ENCODE results near the gene LHFPL3.

Gene LHFPL3

DNA sequence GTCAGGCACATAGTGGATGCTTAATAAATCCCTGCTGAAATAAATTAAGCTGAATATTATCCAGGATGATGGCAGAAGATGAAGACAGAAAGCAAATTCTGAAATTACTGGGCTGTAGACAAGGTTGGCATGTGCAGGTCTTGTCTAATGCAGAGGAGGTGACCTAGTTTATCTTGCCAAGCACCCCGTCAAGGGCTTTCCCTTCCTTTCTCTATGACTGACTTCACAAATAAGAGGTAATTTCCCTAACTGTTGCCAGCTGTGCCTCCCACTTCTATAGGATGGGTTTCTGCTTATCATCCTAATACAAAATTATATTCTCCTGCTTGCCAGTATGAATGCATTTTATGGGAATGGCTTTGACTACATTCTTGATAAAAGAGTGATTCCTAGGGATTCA lies 38.0 kb downstream of the LHFPL3 start:
- Histone ChIP-seq H3K27ac (ENCODE audit: low read length) (no peak overlapping the region), H4K20me1 (ENCODE audit: insufficient read depth, low read length) (no peaks in the 10 kb centered on the region), H3K79me2 (ENCODE audit: insufficient read depth, low read length) (no peaks in the 10 kb centered on the region), H3K36me3 (ENCODE audit: insufficient read depth, low read length) (no peaks in the 10 kb centered on the region), H3K27me3 (ENCODE audit: insufficient read depth, low read length, poor library complexity) (peaks cover 8% of the 10 kb centered on the region), H3K4me3 (ENCODE audit: low read depth in 1 of 2, low read length in 2 of 2) (no peak overlapping the region), H2AFZ (ENCODE audit: low read depth, low read length) (no peak overlapping the region), H3K4me2 (ENCODE audit: insufficient read depth, low read length) (no peak overlapping the region), H3K4me1 (ENCODE audit: insufficient read depth, low read length) (no peaks in the 10 kb centered on the region), H3K9me3 (ENCODE audit: insufficient read depth, low read length, severe bottlenecking) (no peaks in the 10 kb centered on the region), H3K9ac (ENCODE audit: low read depth, low read length) (no peak overlapping the region)
- TF ChIP-seq, protein P1, sequence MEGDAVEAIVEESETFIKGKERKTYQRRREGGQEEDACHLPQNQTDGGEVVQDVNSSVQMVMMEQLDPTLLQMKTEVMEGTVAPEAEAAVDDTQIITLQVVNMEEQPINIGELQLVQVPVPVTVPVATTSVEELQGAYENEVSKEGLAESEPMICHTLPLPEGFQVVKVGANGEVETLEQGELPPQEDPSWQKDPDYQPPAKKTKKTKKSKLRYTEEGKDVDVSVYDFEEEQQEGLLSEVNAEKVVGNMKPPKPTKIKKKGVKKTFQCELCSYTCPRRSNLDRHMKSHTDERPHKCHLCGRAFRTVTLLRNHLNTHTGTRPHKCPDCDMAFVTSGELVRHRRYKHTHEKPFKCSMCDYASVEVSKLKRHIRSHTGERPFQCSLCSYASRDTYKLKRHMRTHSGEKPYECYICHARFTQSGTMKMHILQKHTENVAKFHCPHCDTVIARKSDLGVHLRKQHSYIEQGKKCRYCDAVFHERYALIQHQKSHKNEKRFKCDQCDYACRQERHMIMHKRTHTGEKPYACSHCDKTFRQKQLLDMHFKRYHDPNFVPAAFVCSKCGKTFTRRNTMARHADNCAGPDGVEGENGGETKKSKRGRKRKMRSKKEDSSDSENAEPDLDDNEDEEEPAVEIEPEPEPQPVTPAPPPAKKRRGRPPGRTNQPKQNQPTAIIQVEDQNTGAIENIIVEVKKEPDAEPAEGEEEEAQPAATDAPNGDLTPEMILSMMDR (IDR thresholded peaks at IDR 0.05; ENCODE audit: borderline replicate concordance, extremely low read depth, low read length, poor library complexity, severe bottlenecking) = no peak
- TF ChIP-seq EZH2 (IDR thresholded peaks at IDR 0.05; ENCODE audit: borderline replicate concordance, low read depth, low read length, severe bottlenecking) = no peak
- ATAC-seq (ENCODE audit: insufficient read depth, low read depth) = no peak
- no peak for DNase-seq

DNA sequence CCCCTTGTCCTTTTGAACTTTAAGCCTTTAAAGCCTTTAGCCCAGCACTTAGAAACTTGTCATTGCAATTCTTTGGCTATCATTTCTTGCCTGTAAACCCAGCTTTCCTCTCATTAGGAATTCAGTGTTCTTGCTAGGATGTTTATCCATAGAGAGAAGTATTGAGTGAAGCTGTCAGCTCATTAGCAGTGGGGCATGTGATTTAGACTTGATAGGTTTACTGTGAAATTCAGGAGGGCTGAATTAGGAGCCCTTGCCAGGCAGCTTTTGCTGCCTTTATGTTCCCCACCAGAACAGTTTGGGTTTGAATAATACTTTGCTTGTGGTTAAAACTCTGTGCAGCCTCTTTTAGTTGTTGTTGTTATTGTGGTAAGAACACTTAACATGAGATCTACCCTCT lies 39.5 kb downstream of the LHFPL3 start:
- Histone ChIP-seq H3K79me2 (ENCODE audit: insufficient read depth, low read length) (no peaks in the 10 kb centered on the region), H4K20me1 (ENCODE audit: insufficient read depth, low read length) (no peaks in the 10 kb centered on the region), H3K4me2 (ENCODE audit: insufficient read depth, low read length) (no peak overlapping the region), H3K9me3 (ENCODE audit: insufficient read depth, low read length, severe bottlenecking) (no peaks in the 10 kb centered on the region), H3K27me3 (ENCODE audit: insufficient read depth, low read length, poor library complexity) (peaks cover 13% of the 10 kb centered on the region), H3K27ac (ENCODE audit: low read length) (no peak overlapping the region), H2AFZ (ENCODE audit: low read depth, low read length) (no peak overlapping the region), H3K9ac (ENCODE audit: low read depth, low read length) (no peak overlapping the region), H3K36me3 (ENCODE audit: insufficient read depth, low read length) (no peaks in the 10 kb centered on the region), H3K4me3 (ENCODE audit: low read depth in 1 of 2, low read length in 2 of 2) (no peak overlapping the region), H3K4me1 (ENCODE audit: insufficient read depth, low read length) (no peaks in the 10 kb centered on the region)
- no peak for TF ChIP-seq EZH2 (IDR thresholded peaks at IDR 0.05; ENCODE audit: borderline replicate concordance, low read depth, low read length, severe bottlenecking)
- TF ChIP-seq, protein P1 (IDR thresholded peaks at IDR 0.05; ENCODE audit: borderline replicate concordance, extremely low read depth, low read length, poor library complexity, severe bottlenecking) = no peak
- no peak for DNase-seq
- no peak for ATAC-seq (ENCODE audit: insufficient read depth, low read depth)

DNA sequence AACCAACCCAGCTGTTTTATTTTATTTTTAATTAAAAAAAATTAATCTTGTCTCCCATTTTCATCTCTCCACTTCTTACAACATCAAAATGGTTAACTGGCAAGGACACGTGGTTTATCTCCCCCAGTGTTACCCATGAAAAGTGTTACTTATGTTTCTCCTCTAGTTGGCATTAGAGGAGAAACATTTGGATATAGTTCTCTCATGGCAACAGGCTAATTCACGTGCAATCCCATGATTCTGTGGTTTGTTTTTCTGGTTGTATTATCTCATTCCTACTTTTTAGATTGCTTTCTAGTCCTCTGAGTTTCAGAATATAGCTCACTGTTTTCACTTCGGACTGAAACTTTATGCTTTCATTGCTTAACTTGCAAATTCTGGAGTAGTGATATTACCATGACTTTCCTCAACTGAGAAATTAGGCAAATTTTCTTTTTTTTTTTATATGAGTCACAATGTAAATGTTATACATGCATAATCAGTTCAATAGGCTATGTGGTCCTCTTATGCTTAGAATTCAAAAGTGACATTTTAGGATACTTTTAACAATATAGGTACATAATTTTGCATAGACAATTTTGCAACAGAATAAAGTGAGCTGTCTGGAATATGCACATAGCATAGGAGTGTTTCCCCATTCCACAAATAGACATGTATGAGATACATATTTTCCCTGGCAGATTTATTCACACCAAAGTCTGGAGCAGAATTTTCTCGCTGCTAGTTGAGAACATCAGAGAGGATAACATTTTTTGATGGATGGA lies 43.0 kb downstream of the LHFPL3 start:
- H3K27me3 ChIP-seq (ENCODE audit: insufficient read depth, low read length, poor library complexity) = peaks cover 7% of the 10 kb centered on the region
- ATAC-seq (ENCODE audit: insufficient read depth, low read depth) = no peak

More for the DNA sequence above, 43.0 kb downstream of the LHFPL3 start:
- Histone ChIP-seq H3K9ac (ENCODE audit: low read depth, low read length) (no peak overlapping the region), H3K4me3 (ENCODE audit: low read depth in 1 of 2, low read length in 2 of 2) (no peak overlapping the region), H3K4me1 (ENCODE audit: insufficient read depth, low read length) (no peaks in the 10 kb centered on the region), H3K36me3 (ENCODE audit: insufficient read depth, low read length) (no peaks in the 10 kb centered on the region), H2AFZ (ENCODE audit: low read depth, low read length) (no peak overlapping the region), H4K20me1 (ENCODE audit: insufficient read depth, low read length) (no peaks in the 10 kb centered on the region), H3K27ac (ENCODE audit: low read length) (no peak overlapping the region), H3K4me2 (ENCODE audit: insufficient read depth, low read length) (no peak overlapping the region), H3K79me2 (ENCODE audit: insufficient read depth, low read length) (no peaks in the 10 kb centered on the region), H3K9me3 (ENCODE audit: insufficient read depth, low read length, severe bottlenecking) (no peaks in the 10 kb centered on the region)
- DNase-seq = no peak
- TF ChIP-seq, protein P1 (IDR thresholded peaks at IDR 0.05; ENCODE audit: borderline replicate concordance, extremely low read depth, low read length, poor library complexity, severe bottlenecking) = no peak
- no peak for TF ChIP-seq EZH2 (IDR thresholded peaks at IDR 0.05; ENCODE audit: borderline replicate concordance, low read depth, low read length, severe bottlenecking)
